ENCODE measurements around the gene SCUBE2.

SCUBE2 gene

GRCh38 chr11:9096427-9096826, 5.0 kb upstream of the SCUBE2 start:
- Histone ChIP-seq H3K23ac (ENCODE audit: low read length in 2 of 2) (no peak overlapping the region), H3K27ac (ENCODE audit: low read length, poor library complexity, severe bottlenecking) (no peak overlapping the region), H3K4me3 (ENCODE audit: insufficient read depth in 1 of 2, low read depth in 1 of 2, low read length in 2 of 2) (no peak overlapping the region), H2AK5ac (ENCODE audit: low read length, severe bottlenecking) (no peak overlapping the region), H2AFZ (ENCODE audit: low read depth, low read length) (no peak overlapping the region), H4K91ac (ENCODE audit: low read length) (no peak overlapping the region), H3K4ac (ENCODE audit: low read depth in 1 of 2, low read length in 2 of 2) (no peak overlapping the region), H3K4me2 (ENCODE audit: low read length, poor library complexity, severe bottlenecking) (no peak overlapping the region), H3K79me1 (replicated peaks; ENCODE audit: low read length, poor library complexity, severe bottlenecking) (no peaks in the 10 kb centered on the region), H3K27me3 (ENCODE audit: control insufficient read depth in 1 of 2, insufficient read depth in 1 of 2, low read length in 2 of 2) (peaks cover 11 to 12% of the 10 kb centered on the region in 2 experiments), H3K18ac (ENCODE audit: low read depth in 1 of 2, low read length in 2 of 2) (no peak overlapping the region), H2BK15ac (ENCODE audit: low read depth, poor library complexity, severe bottlenecking) (no peak overlapping the region), H2BK5ac (ENCODE audit: low read depth, low read length, poor library complexity, severe bottlenecking) (no peak overlapping the region), H2BK12ac (ENCODE audit: low read length in 2 of 2) (no peak overlapping the region), H4K8ac (ENCODE audit: low read length) (no peak overlapping the region), H3K9ac (ENCODE audit: low read length) (no peak overlapping the region), H3K14ac (ENCODE audit: low read length in 2 of 2) (no peak overlapping the region), H3K9me3 (ENCODE audit: control insufficient read depth, low read length) (no peaks in the 10 kb centered on the region), H3K4me1 (ENCODE audit: control insufficient read depth, insufficient read depth, low read depth, low read length) (peaks cover 3% of the 10 kb centered on the region), H2BK120ac (ENCODE audit: low read depth, low read length) (no peak overlapping the region), H3K36me3 (ENCODE audit: control insufficient read depth in 1 of 2, insufficient read depth in 2 of 2, low read depth in 1 of 2, low read length in 2 of 2) (peaks cover 0 to 7% of the 10 kb centered on the region in 2 experiments)
- 72% methylated on average over 2 of the region's 5 CpGs for WGBS
- DNase-seq = no peak

- no peak for DNase-seq
- Histone ChIP-seq H2BK120ac (ENCODE audit: low read depth, low read length) (no peak overlapping the region), H3K9me3 (ENCODE audit: control insufficient read depth, low read length) (no peaks in the 10 kb centered on the region), H2BK12ac (ENCODE audit: low read length in 2 of 2) (no peak overlapping the region), H3K23ac (ENCODE audit: low read length in 2 of 2) (no peak overlapping the region), H4K8ac (ENCODE audit: low read length) (no peak overlapping the region), H3K9ac (ENCODE audit: low read length) (no peak overlapping the region), H2AK5ac (ENCODE audit: low read length, severe bottlenecking) (no peak overlapping the region), H3K27me3 (ENCODE audit: control insufficient read depth in 1 of 2, insufficient read depth in 1 of 2, low read length in 2 of 2) (peaks cover 15 to 16% of the 10 kb centered on the region in 2 experiments), H3K79me1 (replicated peaks; ENCODE audit: low read length, poor library complexity, severe bottlenecking) (no peaks in the 10 kb centered on the region), H3K4ac (ENCODE audit: low read depth in 1 of 2, low read length in 2 of 2) (no peak overlapping the region), H3K36me3 (ENCODE audit: control insufficient read depth in 1 of 2, insufficient read depth in 2 of 2, low read depth in 1 of 2, low read length in 2 of 2) (peaks cover 0 to 7% of the 10 kb centered on the region in 2 experiments), H2AFZ (ENCODE audit: low read depth, low read length) (no peak overlapping the region), H2BK15ac (ENCODE audit: low read depth, poor library complexity, severe bottlenecking) (no peak overlapping the region), H3K14ac (ENCODE audit: low read length in 2 of 2) (no peak overlapping the region), H3K4me2 (ENCODE audit: low read length, poor library complexity, severe bottlenecking) (no peak overlapping the region), H4K91ac (ENCODE audit: low read length) (no peak overlapping the region), H3K18ac (ENCODE audit: low read depth in 1 of 2, low read length in 2 of 2) (no peak overlapping the region), H3K4me1 (ENCODE audit: control insufficient read depth, insufficient read depth, low read depth, low read length) (peaks cover 10% of the 10 kb centered on the region), H2BK5ac (ENCODE audit: low read depth, low read length, poor library complexity, severe bottlenecking) (no peak overlapping the region), H3K27ac (ENCODE audit: low read length, poor library complexity, severe bottlenecking) (no peak overlapping the region), H3K4me3 (ENCODE audit: insufficient read depth in 1 of 2, low read depth in 1 of 2, low read length in 2 of 2) (no peak overlapping the region)
- 86% methylated on average over 12 of the region's 12 CpGs for WGBS
Measured at GRCh38 chr11:9095421-9095820, 4.0 kb upstream of the SCUBE2 start.

GRCh38 chr11:9094420-9094819, 3.0 kb upstream of the SCUBE2 start:
- H4K8ac ChIP-seq (ENCODE audit: low read length) = no peak overlapping the region
- no peak overlapping the region for H2BK120ac ChIP-seq (ENCODE audit: low read depth, low read length)
- no peaks in the 10 kb centered on the region for H3K9me3 ChIP-seq (ENCODE audit: control insufficient read depth, low read length)
- no peak overlapping the region for H3K27ac ChIP-seq (ENCODE audit: low read length, poor library complexity, severe bottlenecking)
- H2BK5ac ChIP-seq (ENCODE audit: low read depth, low read length, poor library complexity, severe bottlenecking) = no peak overlapping the region
- WGBS = 97% methylated on average over 8 of the region's 8 CpGs
- DNase-seq = no peak
- H2BK12ac ChIP-seq (ENCODE audit: low read length in 2 of 2) = no peak overlapping the region
- no peak overlapping the region for H2AFZ ChIP-seq (ENCODE audit: low read depth, low read length)
- no peak overlapping the region for H3K9ac ChIP-seq (ENCODE audit: low read length)
- no peak overlapping the region for H2AK5ac ChIP-seq (ENCODE audit: low read length, severe bottlenecking)
- H3K18ac ChIP-seq (ENCODE audit: low read depth in 1 of 2, low read length in 2 of 2) = no peak overlapping the region
- no peak overlapping the region for H2BK15ac ChIP-seq (ENCODE audit: low read depth, poor library complexity, severe bottlenecking)
- no peak overlapping the region for H4K91ac ChIP-seq (ENCODE audit: low read length)
- H3K27me3 ChIP-seq (ENCODE audit: control insufficient read depth in 1 of 2, insufficient read depth in 1 of 2, low read length in 2 of 2) = peaks cover 22 to 25% of the 10 kb centered on the region in 2 experiments
- H3K4me2 ChIP-seq (ENCODE audit: low read length, poor library complexity, severe bottlenecking) = no peak overlapping the region
- peaks cover 10% of the 10 kb centered on the region for H3K4me1 ChIP-seq (ENCODE audit: control insufficient read depth, insufficient read depth, low read depth, low read length)
- H3K4me3 ChIP-seq (ENCODE audit: insufficient read depth in 1 of 2, low read depth in 1 of 2, low read length in 2 of 2) = no peak overlapping the region
- no peak overlapping the region for H3K4ac ChIP-seq (ENCODE audit: low read depth in 1 of 2, low read length in 2 of 2)
- no peak overlapping the region for H3K14ac ChIP-seq (ENCODE audit: low read length in 2 of 2)
- no peak overlapping the region for H3K23ac ChIP-seq (ENCODE audit: low read length in 2 of 2)
- H3K79me1 ChIP-seq (replicated peaks; ENCODE audit: low read length, poor library complexity, severe bottlenecking) = no peaks in the 10 kb centered on the region
- H3K36me3 ChIP-seq (ENCODE audit: control insufficient read depth in 1 of 2, insufficient read depth in 2 of 2, low read depth in 1 of 2, low read length in 2 of 2) = peaks cover 0 to 7% of the 10 kb centered on the region in 2 experiments

GRCh38 chr11:9092853-9093778, 1.7 kb upstream of the SCUBE2 start:
- DNase-seq = no peak
- no peak overlapping the region for H3K9ac ChIP-seq (ENCODE audit: low read length)
- no peak overlapping the region for H2BK5ac ChIP-seq (ENCODE audit: low read depth, low read length, poor library complexity, severe bottlenecking)
- 86% methylated on average over 9 of the region's 10 CpGs for WGBS
- H3K14ac ChIP-seq (ENCODE audit: low read length in 2 of 2) = no peak overlapping the region
- no peak overlapping the region for H3K4ac ChIP-seq (ENCODE audit: low read depth in 1 of 2, low read length in 2 of 2)
- H2BK120ac ChIP-seq (ENCODE audit: low read depth, low read length) = no peak overlapping the region
- H2BK12ac ChIP-seq (ENCODE audit: low read length in 2 of 2) = no peak overlapping the region
- H3K36me3 ChIP-seq (ENCODE audit: control insufficient read depth in 1 of 2, insufficient read depth in 2 of 2, low read depth in 1 of 2, low read length in 2 of 2) = peaks cover 0 to 7% of the 10 kb centered on the region in 2 experiments
- H3K79me1 ChIP-seq (replicated peaks; ENCODE audit: low read length, poor library complexity, severe bottlenecking) = no peaks in the 10 kb centered on the region
- H3K4me3 ChIP-seq (ENCODE audit: insufficient read depth in 1 of 2, low read depth in 1 of 2, low read length in 2 of 2) = no peak overlapping the region
- no peak overlapping the region for H4K91ac ChIP-seq (ENCODE audit: low read length)
- no peak overlapping the region for H2BK15ac ChIP-seq (ENCODE audit: low read depth, poor library complexity, severe bottlenecking)
- no peak overlapping the region for H4K8ac ChIP-seq (ENCODE audit: low read length)
- H3K4me1 ChIP-seq (ENCODE audit: control insufficient read depth, insufficient read depth, low read depth, low read length) = peaks cover 10% of the 10 kb centered on the region
- H3K27me3 ChIP-seq (ENCODE audit: control insufficient read depth in 1 of 2, insufficient read depth in 1 of 2, low read length in 2 of 2) = peaks cover 22 to 33% of the 10 kb centered on the region in 2 experiments
- no peaks in the 10 kb centered on the region for H3K9me3 ChIP-seq (ENCODE audit: control insufficient read depth, low read length)
- no peak overlapping the region for H3K23ac ChIP-seq (ENCODE audit: low read length in 2 of 2)
- H3K4me2 ChIP-seq (ENCODE audit: low read length, poor library complexity, severe bottlenecking) = no peak overlapping the region
- H2AFZ ChIP-seq (ENCODE audit: low read depth, low read length) = no peak overlapping the region
- H2AK5ac ChIP-seq (ENCODE audit: low read length, severe bottlenecking) = no peak overlapping the region
- no peak overlapping the region for H3K18ac ChIP-seq (ENCODE audit: low read depth in 1 of 2, low read length in 2 of 2)
- H3K27ac ChIP-seq (ENCODE audit: low read length, poor library complexity, severe bottlenecking) = no peak overlapping the region

All from mesenchymal stem cell (in vitro differentiated cells and primary cell).